HG03378 (cell line): ENCODE data around the gene RGS7.
"Not testable (repeated sequence)": the region's sequence is repeated elsewhere in the genome, so short reads cannot be mapped to it uniquely, and the experiment has no call there.

Experiments
- ATAC-seq: cut with Tn5 transposase; IDR thresholded peaks from one replicate; pipeline ENCODE4 v1.9.1; 2021; ENCODE audit warnings: mild to moderate bottlenecking, moderate library complexity; ENCODE audit not compliant: unreplicated experiment

RGS7 gene

DNA sequence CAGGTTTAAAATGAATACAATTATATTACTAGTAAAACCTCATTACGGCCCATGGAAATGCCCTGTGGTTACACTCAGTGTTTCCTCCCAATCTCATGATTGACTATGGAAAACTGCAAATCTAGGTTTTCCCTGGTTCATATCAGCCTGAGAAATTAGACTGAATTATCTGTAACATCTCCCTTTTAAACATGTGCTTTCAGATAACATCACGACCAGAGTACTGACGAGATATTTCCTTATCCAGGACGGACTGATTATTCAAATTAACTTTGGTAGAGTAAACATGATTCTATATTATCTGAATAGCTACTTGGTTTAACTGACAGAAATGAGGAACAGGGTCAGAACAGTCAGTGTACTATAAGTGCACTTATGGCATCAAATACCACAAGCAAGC lies 82.3 kb downstream of the RGS7 start:
- ATAC-seq: no peak

DNA sequence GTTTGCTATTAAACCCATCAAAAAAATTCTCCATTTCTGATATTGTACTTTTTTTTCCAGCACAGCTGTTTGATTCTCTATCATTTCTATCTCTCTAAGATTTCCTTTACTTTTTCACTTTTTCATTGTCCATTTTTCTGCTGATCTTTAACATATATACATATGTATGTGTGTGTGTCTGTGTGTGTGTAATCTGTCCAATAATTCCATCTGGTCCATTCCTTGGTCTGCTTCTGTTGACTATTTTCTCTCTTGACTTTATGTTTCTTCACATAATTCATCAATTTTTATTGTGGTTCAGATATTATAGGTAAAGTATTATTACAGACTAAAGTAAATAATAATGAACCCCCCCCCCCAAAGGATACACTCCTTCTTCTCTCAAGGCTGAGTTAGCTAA lies 84.2 kb downstream of the RGS7 start:
- no peak for ATAC-seq

DNA sequence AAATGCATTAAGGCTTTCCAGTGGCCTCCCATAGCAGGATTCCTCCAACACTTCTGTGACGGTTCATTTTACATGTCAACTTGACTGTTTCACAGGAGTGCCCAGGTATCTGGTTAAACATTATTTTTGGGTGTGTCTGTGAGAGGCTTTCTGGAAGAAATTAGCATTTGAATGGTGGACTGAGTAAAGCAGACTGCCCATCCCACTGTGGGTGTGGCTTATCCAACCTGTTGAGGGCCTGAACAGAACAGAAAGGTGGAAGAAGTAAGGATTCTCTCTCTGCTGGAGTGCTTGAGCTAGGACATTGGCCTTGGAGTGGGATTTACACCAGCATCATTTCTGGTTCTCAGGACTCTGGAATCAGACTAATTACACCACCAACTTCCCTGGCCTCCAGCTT lies 85.6 kb downstream of the RGS7 start:
- ATAC-seq: no peak

DNA sequence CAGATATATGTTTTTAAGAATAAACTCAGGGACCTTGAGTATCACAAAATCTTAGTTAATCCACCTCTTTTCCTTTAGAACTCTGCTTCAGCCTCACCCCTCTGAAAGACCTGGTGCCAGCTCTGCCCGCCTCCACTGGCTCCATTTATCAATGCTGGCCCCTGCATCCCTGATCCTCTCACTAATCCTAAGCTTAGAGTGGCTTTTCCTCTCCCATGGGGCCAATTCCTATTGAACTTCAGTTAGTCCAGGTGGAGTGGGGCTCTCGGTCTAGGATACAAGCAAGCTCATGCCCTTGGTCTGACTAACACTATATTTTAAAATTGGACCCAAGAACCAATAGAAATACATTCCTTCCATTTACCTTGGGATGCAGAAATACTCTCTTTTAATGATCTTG lies 87.0 kb downstream of the RGS7 start:
- no peak for ATAC-seq

DNA sequence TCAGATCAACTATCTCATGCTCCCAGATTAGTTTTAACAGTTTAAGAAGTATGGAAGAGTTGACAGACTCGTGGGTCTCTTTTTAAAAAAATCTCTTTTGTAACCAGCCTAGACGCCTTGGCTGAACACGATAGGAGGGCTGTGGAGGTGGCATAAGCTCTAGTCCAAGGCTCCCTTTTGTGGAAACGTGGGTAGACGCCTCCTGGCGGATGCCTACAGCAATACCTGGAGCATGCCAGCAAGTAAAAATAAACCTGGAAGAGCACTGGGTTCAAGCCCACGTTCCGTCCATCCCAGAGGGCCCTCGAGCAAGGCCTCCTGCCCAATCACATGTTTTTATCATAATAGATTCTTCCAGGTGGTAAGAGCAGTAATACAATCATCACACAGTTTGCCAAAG lies 87.9 kb downstream of the RGS7 start:
- no peak for ATAC-seq

DNA sequence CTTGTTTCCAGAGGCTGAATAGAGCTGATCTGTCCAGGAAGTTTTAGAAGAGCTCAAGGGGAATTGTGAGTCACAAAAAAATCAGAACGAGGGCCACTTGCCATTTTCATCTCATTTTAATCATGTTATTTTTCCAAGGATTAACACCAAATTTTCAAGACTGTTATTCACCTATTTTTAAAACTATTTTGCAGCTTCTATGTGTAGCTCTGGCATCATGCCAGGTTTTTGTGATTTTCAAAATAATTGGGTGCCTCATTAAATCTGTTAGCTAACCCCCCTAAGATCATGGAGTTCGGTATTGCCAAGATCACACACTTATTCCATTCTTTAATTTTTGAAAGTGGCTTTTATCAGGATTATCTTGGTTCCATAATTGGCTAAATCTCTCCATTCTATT lies 90.9 kb downstream of the RGS7 start:
- ATAC-seq: no peak

DNA sequence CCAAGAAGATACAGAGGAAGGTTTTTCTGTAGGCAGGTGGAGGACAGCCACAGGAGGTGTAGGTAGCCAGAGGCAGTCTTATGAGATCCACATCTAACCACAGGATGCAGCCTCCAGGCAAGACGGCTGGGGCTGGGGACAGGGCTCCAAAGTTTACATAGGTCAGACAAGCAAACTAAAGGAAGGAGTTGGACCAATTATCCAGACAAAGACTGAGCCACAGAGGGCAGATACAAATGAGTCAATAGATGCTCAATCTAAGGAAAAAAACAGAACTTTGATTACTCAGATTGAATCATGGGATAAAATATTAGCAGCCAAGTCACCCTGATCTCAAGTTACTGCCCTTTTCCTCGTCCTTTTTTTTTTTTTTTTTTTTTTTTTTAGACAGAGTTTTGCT lies 91.6 kb downstream of the RGS7 start:
- no peak for ATAC-seq

DNA sequence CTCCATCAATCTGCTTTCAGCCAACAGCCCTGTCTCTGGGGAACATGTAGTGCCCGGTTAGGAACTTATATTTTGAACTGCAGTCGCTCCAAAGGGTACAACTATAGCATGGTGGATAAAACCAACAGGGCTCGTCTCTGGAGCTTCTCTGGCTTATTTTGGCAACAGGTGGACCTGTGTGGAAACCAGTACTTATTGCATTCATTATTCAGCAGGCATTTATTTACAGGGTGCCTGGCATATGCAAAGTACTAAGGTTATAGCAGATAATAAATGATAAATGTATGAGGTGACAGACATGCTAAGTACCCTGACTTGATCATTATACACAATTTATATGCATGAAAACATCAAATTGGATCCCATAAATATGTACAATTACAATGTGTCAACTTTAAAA lies 93.7 kb downstream of the RGS7 start:
- ATAC-seq: no peak

DNA sequence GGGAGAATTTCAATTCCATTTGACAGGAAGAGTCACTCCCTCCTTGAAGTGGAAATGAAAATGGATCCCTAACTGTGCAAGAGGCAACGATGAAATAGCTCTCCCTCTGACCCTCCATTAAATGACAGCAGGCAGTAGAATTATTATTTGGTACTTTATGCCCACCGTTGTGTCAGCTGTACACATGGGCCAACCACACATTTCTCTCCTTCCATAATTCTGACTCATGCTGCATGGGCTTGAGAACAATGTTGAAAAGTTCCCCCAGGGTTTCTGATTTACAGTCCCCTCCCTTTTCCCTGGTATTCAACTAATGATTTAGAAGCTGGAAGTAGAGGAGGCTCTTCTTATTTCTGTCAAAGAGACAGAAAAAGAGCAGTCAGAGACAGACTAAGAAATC lies 103.5 kb downstream of the RGS7 start:
- ATAC-seq: no peak

DNA sequence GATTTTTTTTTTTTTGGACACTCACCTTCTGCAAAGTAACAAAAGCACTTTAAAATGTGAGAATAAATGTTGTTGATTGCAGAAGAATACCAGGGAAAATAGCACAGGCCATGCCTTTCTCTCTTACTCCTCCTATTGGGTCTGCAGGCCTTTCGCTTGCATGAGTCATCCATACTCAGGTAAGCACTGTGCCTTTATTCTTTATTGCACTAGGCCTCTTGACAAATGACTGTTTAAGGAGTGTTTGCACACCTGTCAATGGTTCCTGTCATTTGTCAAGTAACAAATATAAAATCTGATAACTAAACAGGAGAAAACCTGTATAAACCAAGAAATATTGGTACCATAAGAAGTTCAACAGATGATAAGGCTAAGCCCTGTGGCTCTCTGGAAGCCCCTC lies 106.5 kb downstream of the RGS7 start:
- no peak for ATAC-seq

DNA sequence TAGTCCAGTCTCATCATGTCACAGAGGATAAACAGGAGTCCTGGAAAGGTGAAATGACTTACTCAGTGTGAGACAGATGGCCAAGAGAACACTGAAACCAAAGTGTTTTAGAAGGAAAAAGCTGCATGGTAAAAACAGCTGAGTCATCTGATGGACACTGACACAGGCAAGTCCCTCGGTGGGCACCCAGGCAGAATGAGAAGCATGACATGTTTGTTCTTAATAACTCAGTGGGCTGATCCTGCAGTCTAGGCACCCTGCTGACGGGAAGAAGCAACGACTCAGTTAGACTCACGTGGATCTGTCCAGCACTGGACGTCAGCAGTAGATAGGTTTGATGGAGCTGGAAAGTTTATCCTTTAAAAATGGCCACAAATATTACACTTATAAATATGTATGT lies 116.9 kb downstream of the RGS7 start:
- no peak for ATAC-seq

DNA sequence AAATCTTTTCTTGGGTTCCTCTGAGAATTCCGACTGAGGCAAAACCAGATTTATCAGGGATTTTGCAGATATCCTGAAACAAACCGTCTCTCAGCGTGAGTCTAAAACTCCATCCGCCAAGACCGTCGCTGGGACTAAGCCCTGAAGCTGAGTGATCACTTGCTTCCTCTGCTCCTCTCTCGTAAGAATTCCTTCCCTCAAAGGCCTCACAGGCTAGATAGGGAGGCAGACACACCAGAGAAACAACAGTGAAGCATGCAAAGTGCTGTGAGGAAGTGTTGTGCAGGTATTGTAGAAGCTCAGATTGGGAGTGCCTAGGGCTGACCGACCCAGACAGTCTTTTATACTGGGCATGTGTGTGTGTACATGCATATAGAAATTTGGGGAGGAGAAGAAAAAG lies 119.1 kb downstream of the RGS7 start:
- no peak for ATAC-seq

DNA sequence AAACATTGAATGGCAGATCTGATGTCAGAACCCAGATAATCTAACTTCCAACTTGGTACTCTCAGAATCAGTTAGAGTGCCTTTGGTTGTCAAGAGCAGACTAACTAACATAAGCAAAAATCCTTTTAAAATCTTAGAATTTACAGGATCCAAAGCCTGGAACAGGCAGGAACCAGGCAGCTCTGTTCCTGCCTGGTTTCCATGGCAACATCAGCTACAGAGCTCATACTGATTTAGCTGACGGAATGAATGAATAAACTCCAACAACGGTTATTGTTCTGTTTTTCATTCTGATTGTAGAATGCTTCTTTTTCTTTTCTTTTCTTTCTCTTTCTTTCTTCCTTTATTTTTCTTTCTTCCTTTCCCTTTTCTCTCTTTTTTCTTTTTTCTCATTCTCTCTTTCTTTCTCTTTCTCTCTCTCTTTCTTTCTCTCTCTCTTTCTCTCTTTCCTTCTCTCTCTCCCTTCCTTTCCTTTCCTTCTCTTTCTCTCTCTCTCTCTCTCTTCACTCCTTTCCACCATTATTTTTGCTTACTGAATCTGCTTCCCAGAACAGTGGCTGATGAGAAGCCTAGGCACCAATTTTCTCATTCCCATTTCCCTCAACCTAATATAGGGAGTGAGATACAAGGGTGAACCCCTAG lies 121.6 kb downstream of the RGS7 start:
- no peak for ATAC-seq

DNA sequence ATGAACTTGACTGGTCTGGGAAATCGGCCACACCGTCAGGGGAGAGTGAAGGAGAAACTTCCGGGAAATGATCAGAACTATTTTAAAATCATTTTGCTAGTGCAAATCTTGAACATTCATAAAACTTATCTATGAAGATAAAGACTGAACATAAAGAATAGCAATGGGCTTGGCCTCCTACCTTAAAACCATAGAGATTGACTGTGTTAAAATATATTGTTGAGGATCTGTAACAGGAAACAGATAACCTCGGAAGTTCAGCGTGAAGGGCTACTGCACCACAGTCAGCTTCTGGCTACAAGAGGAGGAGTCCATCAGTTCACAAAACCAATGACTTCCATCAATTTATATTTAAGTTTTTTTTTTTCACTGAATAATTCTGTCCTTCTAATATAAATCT lies 127.3 kb downstream of the RGS7 start:
- no peak for ATAC-seq

DNA sequence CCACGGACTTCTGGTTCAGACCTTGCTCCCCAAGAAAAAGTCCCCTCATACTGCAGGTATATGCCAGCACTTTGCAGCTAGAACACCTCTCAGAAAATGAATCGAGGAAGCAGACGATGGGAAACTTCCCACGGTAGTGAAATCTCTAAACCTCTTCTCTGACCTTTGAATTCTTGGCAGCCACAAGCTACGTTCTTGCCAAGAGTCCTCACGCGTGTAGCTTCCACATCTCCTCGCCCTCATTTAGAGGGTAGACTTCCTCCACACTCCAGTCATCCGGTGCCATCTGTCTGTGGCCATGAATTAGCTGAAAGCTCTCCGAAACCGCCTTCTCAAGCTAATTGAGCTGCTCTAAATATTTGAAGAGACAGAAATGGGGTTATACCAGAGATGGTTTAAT lies 127.8 kb downstream of the RGS7 start:
- ATAC-seq: no peak

DNA sequence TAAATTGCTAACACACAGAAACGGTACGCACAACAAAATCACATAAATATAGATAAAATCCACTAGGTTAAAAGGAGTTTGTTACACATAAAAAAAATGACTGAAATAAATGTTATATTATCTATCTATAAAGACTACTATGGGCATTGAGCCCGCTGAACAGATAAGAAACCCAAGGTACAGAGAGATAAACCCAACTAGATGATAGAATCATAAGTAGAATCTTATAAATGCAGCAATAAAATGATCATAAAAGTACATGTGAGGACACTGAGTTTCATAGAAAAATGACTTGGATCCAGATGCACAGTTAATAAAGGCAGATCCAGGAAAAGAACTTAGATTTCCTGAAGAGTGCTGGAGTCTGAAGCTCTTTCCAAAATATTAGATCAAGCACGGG lies 128.7 kb downstream of the RGS7 start:
- ATAC-seq: no peak

DNA sequence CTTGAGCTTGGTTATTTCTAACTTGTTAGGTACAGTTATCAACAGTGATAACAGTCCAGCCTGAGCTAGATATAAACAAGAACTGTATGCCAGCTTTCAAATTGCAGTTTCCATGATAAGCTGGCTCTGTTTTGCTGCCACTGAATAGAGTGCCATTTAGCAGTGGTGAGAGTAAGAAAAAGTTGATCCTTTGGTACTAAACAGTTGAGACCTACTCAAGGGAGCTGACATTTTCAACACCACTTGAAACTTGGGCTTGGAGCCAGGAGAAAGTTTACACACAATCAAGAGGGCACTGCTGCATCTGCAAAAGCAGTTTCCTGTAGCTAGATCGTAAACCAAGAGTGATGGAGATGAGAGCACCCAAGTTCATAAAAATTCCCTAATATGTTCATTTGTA lies 131.3 kb downstream of the RGS7 start:
- ATAC-seq: no peak

DNA sequence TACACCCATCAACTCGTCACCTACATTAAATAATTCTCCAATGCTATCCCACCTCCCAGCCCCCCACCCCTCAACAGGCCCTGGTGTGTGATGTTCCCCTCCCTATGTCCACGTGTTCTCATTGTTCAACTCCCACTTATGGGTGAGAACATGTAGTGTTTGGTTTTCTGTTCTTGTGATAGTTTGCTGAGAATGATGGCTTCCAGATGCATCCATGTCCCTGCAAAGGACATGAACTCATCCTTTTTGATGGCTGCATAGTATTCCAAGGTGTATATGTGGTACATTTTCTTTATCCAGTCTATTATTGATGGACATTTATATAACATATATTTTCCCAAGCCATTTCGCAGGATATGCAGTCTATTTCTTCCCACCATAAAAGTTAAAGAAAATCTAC lies 132.8 kb downstream of the RGS7 start:
- ATAC-seq: not testable (repeated sequence)

DNA sequence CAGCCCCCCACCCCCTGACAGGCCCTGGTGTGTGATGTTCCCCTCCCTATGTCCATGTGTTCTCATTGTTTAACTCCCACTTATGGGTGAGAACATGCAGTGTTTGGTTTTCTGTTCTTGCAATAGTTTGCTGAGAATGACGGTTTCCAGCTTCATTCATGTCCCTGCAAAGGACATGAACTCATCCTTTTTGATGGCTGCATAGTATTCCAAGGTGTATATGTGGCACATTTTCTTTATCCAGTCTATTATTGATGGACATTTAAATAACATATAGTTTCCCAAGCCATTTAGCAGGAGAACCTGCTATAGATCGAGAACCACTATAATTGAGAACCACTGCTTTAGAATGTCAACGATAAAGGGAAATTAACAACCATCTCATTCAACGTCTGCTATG lies 134.2 kb downstream of the RGS7 start:
- not testable (repeated sequence) for ATAC-seq

DNA sequence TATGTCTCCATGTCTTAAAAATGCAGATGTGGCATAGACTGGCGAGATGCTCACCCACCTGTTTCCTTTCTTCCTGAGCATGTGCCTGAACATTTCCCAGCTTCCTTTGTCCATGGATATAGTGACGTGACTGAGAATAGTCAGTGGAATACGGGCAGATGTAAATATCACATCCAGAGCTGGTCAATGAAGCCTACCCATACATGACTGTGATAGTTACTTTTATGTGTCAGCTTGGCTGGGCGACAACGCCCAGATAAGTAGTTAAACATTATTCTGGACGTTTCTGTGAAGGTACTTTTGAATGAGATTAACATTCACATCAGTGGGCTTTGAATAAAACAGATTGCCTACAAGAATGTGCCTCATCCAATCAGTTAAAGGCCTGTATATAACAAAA lies 135.7 kb downstream of the RGS7 start:
- ATAC-seq: no peak

DNA sequence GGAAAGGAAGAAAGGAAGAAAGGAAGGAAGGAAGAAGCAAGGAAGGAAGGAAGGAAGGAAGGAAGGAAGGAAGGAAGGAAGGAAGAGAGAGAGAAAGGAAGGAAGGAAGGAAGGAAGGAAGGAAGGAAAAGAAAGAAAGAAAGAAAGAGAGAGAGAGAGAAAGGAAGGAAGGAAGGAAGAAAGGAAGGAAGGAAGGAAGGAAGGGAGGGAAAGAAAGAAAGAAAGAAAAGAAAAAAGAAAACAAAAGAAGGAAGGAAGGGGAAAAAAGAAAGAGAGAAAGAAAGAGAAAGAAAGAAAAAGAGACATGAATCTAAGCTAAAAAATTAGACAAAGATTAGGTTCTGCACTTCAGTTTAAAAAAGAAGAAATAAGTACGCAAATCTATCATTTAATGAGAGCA lies 136.1 kb downstream of the RGS7 start:
- ATAC-seq: not testable (repeated sequence)

DNA sequence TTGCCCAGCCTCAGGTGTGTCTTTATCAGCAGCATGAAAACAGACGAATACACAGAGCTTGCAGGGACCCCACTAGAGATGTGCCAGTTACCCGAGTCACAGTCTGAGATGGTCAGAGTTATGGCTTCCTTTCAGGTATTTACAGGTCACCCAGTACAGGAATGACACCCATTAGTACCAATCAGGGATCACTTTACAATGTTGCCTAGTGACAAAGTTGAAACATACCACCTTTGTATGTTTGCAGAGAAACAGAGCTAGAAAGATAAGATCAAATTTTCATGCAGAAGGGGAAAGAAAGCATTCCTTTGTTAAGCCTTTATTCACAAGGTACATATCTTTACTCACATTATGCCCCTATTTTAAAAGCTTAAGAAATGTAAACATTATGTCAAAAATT lies 137.6 kb downstream of the RGS7 start:
- ATAC-seq: no peak

DNA sequence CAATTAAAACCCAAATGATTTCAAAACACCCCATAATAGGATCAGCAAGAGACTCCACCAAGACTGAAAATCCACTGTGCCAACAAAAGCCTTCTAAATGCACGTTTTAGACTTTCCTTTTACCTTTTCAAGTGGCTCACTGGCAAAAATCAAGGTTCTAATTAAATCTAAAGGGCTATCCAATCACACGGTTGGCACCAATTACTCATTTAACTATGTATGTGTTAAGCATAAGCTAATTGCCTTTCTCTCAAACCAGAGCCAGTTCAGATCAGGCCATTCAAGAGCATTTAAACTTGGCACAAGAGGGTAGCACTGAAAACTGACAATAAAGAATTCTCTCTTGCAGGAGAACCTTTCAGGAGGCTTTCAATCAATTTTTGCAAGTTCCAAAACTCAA lies 139.5 kb downstream of the RGS7 start:
- no peak for ATAC-seq

DNA sequence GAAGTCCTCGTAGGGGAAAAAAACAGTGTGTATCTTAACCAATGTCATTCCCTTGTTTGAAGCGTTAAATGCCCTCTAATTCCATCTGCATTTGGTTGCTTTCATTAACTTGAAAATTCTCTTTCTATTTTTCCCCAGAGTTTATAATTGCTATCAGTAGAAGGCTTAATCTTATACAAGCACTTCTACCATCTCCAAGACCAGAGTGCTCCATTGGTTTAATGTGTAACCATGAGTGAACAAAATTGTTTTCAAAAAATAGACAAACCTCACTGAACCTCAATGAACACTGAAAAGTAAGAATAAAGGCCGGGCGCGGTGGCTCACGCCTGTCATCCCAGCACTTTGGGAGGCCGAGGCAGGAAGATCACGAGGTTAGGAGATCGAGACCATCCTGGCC lies 141.3 kb downstream of the RGS7 start:
- no peak for ATAC-seq
